HepG2 (cell line): ENCODE measurements around the gene KLHL12. TPM values are rescaled to one million over a fixed set of nuclear protein-coding genes. Genes with fewer than 3 reads are reported as not detected.

Experiments used
- ATAC-seq: fragments of 200-7000 bp; cut with Tn5 transposase; 3 replicates; pipeline ENCODE4 v1.9.1; 2020; ENCODE audit warnings: mild to moderate bottlenecking, moderate library complexity
- BruUV-seq: library from RNA; stranded (reverse); fragments of 400-500 nt; replicated peaks from 2 replicates; lab custom pipeline; 2021; lab: Mats Ljungman, UMichigan
- CTCF ChIA-PET: fragments of 300-600 bp; formaldehyde crosslinking; extraction: SDS; loops from one replicate; lab custom pipeline; 2021; ENCODE audit warnings: low total read pairs, inconsistent platforms, low intra/inter-chr PET ratio; lab: Yijun Ruan, JAX
- POLR2A ChIA-PET: fragments of 350-600 bp; sonication (Branson Sonifier 250); formaldehyde crosslinking; loops from one replicate; lab custom pipeline; 2020; ENCODE audit warnings: antibody characterized with exemption, inconsistent platforms; lab: Yijun Ruan, JAX
- DNase-seq: peaks from one replicate; pipeline ENCODE4 v3.0.0-alpha.2; 2015; ENCODE audit warnings: low spot score
- FAIRE-seq: peaks from 3 replicates; lab custom pipeline; 2011; peaks lifted over from hg19 to GRCh38; lab: Jason Lieb, UNC
- H2AFZ ChIP-seq: one replicate; pipeline ENCODE4 v1.6.1; 2011; ENCODE audit warnings: low read length, inconsistent platforms
- H3K27ac ChIP-seq: fragments of 300-600 bp; 3 replicates; pipeline ENCODE4 v1.8.0; 2011; ENCODE audit warnings: mixed run types, mild to moderate bottlenecking, mixed read lengths, low read length, inconsistent platforms; ENCODE audit not compliant: insufficient read depth; ENCODE audit errors: extremely low read length
- H3K27me3 ChIP-seq, 2 experiments: fragments of 200-600 bp in 1 of 2; 2 replicates in 1 of 2; 3 replicates in 1 of 2; pipeline versions ENCODE4 v1.6.0 to v1.8.0; 2011; ENCODE audit warnings: low read length in 2 of 2, mild to moderate bottlenecking in 2 of 2, moderate library complexity in 2 of 2, inconsistent platforms in 1 of 2; ENCODE audit not compliant: insufficient read depth in 2 of 2, control insufficient read depth in 1 of 2
- H3K36me3 ChIP-seq, 2 experiments: fragments of 200-600 bp in 1 of 2; replicated peaks in 1 of 2; 2 replicates in 1 of 2; 3 replicates in 1 of 2; pipeline versions ENCODE4 v1.5.1 to v1.8.0; 2011; ENCODE audit warnings: low read length in 2 of 2, inconsistent platforms in 1 of 2; ENCODE audit not compliant: insufficient read depth in 2 of 2, control insufficient read depth in 1 of 2
- H3K4me1 ChIP-seq: 2 replicates; pipeline ENCODE4 v1.5.1; 2012; ENCODE audit warnings: low read length, inconsistent platforms; ENCODE audit not compliant: insufficient read depth
- H3K4me2 ChIP-seq: 2 replicates; pipeline ENCODE4 v1.6.0; 2011; ENCODE audit warnings: low read depth, low read length, inconsistent platforms
- H3K4me3 ChIP-seq, 3 experiments: fragments of 200-600 bp in 1 of 3; sonication (generic), shearing (Covaris generic) in 1 of 3; replicated peaks in 1 of 3; 2 replicates each; pipeline ENCODE4 v1.5.1; 2011 to 2016; ENCODE audit warnings: low read length in 3 of 3, inconsistent platforms in 2 of 3, low read depth in 2 of 3, mild to moderate bottlenecking in 2 of 3, control low read depth in 1 of 3, mixed read lengths in 1 of 3; ENCODE audit not compliant: insufficient read depth in 1 of 3
- H3K79me2 ChIP-seq: one replicate; pipeline ENCODE4 v1.6.1; 2011; ENCODE audit warnings: low read length, inconsistent platforms; ENCODE audit not compliant: insufficient read depth
- H3K9ac ChIP-seq: 2 replicates; pipeline ENCODE4 v1.6.0; 2011; ENCODE audit warnings: mild to moderate bottlenecking, low read depth, low read length, inconsistent platforms; ENCODE audit not compliant: insufficient read depth
- H3K9me3 ChIP-seq: 2 replicates; pipeline ENCODE4 v1.5.1; 2012; ENCODE audit warnings: mild to moderate bottlenecking, low read length
- H4K20me1 ChIP-seq: 2 replicates; pipeline ENCODE4 v1.6.0; 2011; ENCODE audit warnings: inconsistent platforms, mild to moderate bottlenecking, low read length, moderate library complexity; ENCODE audit not compliant: insufficient read depth
- ADNP ChIP-seq: sonication (generic); formaldehyde crosslinking; IDR thresholded peaks from 2 replicates; pipeline ENCODE4 v1.4.0; 2020; ENCODE audit warnings: missing genetic modification reagents
- HMG20B ChIP-seq: conservative IDR thresholded peaks from 2 replicates; pipeline ENCODE4 v1.6.1; 2016; ENCODE audit warnings: missing genetic modification reagents, missing compliant biosample characterization
- HOXA5 ChIP-seq: sonication (generic); formaldehyde crosslinking; IDR thresholded peaks from 2 replicates; pipeline ENCODE4 v1.4.0; 2020; ENCODE audit warnings: missing genetic modification reagents
- KAT7 ChIP-seq: IDR thresholded peaks from 2 replicates; pipeline ENCODE4 v1.6.1; 2018; ENCODE audit warnings: borderline replicate concordance, missing compliant biosample characterization
- MAFK ChIP-seq, 2 experiments: IDR thresholded peaks in 1 of 2; conservative IDR thresholded peaks in 1 of 2; 2 replicates each; pipeline ENCODE4 v1.6.1; 2011; ENCODE audit warnings: improper control_type of control experiment in 2 of 2, low read length in 2 of 2
- MBD4 ChIP-seq: IDR thresholded peaks from 2 replicates; pipeline ENCODE4 v1.6.1; 2012; ENCODE audit warnings: low read length, inconsistent platforms, borderline replicate concordance
- NFKB2 ChIP-seq: sonication (generic); formaldehyde crosslinking; IDR thresholded peaks from 2 replicates; pipeline ENCODE4 v1.4.0; 2020; ENCODE audit warnings: missing genetic modification reagents, borderline replicate concordance
- ZNF33A ChIP-seq: sonication (generic); formaldehyde crosslinking; IDR thresholded peaks from 2 replicates; pipeline ENCODE4 v1.5.1; 2020; ENCODE audit warnings: missing genetic modification reagents, mild to moderate bottlenecking, moderate library complexity, borderline replicate concordance
- ZNF44 ChIP-seq: sonication (generic); formaldehyde crosslinking; IDR thresholded peaks from 2 replicates; pipeline ENCODE4 v1.5.1; 2020; ENCODE audit warnings: mild to moderate bottlenecking, missing genetic modification reagents
- ZNF556 ChIP-seq: sonication (generic); formaldehyde crosslinking; IDR thresholded peaks from 2 replicates; pipeline ENCODE4 v1.4.0; 2020; ENCODE audit warnings: mild to moderate bottlenecking, missing genetic modification reagents, borderline replicate concordance
- ZNF768 ChIP-seq: sonication (generic); formaldehyde crosslinking; IDR thresholded peaks from 2 replicates; pipeline ENCODE4 v1.4.0; 2020; ENCODE audit warnings: missing genetic modification reagents
- WGBS: methylation state at CpG from one replicate; pipeline ENCODE4 v1.1.6; 2017; ENCODE audit warnings: low lambda C conversion rate; 5-methylcytosine and 5-hydroxymethylcytosine counted together
- in situ Hi-C: cut with HindIII; loops from 2 replicates; pipeline ENCODE4 v1.10.0; 2017; ENCODE audit warnings: low pct_unique_long_range_greater_than_20kb; ENCODE audit not compliant: extremely low pct_ligation_motif_present
- intact Hi-C: fragments of 100-400 bp; cut with micrococcal nuclease; formaldehyde crosslinking; loops from one replicate; pipeline ENCODE4 v1.10.0; 2022; ENCODE audit not compliant: unreplicated experiment
- polyA plus RNA-seq, 8 experiments: library from polyadenylated mRNA; depleted of rRNA in 3 of 8; stranded (reverse) in 7 of 8; unstranded in 1 of 8; fragments of >200 nt; fragmentation: Illumina TruSeq in 4 of 8; extraction: Trizol in 4 of 8; gene quantifications; 2 replicates each; pipeline versions ENCODE4 v1.2.1 to v1.2.3, GENCODE V29; 2011 to 2016; ENCODE audit warnings: low read depth in 4 of 8, missing spikeins in 1 of 8, mixed read lengths in 1 of 8; ENCODE audit not compliant: insufficient read depth in 1 of 8
- total RNA-seq, 5 experiments: library from RNA; depleted of rRNA; stranded (reverse); fragments of >200 nt; fragmentation: Illumina TruSeq; extraction: Trizol; gene quantifications; 2 replicates each; pipeline ENCODE4 v1.2.3, GENCODE V29; 2016; ENCODE audit warnings: low read depth in 1 of 5
- TF ChIP-seq, protein P1 (sequence below): sonication (generic); formaldehyde crosslinking; IDR thresholded peaks from 2 replicates; pipeline ENCODE4 v1.4.0; 2020; ENCODE audit warnings: mild to moderate bottlenecking, missing genetic modification reagents
- TF ChIP-seq, protein P2 (sequence below): sonication (generic); formaldehyde crosslinking; IDR thresholded peaks from 2 replicates; pipeline ENCODE4 v1.9.0; 2021; ENCODE audit warnings: mild to moderate bottlenecking, missing genetic modification reagents
- TF ChIP-seq, protein P3 (sequence below): sonication (generic); formaldehyde crosslinking; IDR thresholded peaks from 2 replicates; pipeline ENCODE4 v1.8.0; 2022; ENCODE audit warnings: missing genetic modification reagents, mild to moderate bottlenecking, moderate library complexity, borderline replicate concordance

KLHL12 gene
- total and polyA plus RNA-seq, 2 of the 13 experiments (the other 11 are each of a cell fraction or from before 2014, with no cell fraction given) = 19.2 to 25.2 TPM

DNA sequence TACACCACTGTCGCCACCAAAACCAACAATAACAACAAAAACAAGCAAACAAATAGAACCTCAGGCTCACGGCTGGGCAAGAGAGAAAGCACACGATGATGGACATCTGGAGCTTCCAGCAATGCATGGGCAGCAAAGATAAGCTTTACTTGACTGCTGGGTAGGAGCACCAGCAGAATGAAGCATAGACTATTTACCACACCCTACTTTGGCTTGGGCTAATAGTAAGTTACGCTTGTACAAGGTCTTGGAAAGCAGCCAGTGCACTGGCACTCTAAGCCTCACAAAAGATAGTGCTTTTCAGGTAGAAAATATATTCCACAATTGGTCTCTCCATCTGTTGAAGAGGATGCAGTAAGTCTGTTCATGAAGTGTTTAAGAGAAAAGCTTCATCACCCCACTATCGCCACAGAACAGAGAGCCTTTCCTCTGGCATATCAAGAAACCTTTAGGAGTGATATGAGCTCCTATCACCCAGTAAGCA is 17.4 kb upstream of the KLHL12 start:
- Histone ChIP-seq H3K79me2 (no peaks in the 10 kb centered on the region), H3K4me2 (no peak overlapping the region), H3K36me3 (peaks cover 25 to 71% of the 10 kb centered on the region in 2 experiments; a peak in 4 of 5 replicates), H3K9ac (no peak overlapping the region), H3K4me1 (no peaks in the 10 kb centered on the region), H3K4me3 (no peak overlapping the region), H3K27me3 (no peaks in the 10 kb centered on the region), H2AFZ (no peak overlapping the region), H3K27ac (no peak overlapping the region), H4K20me1 (no peaks in the 10 kb centered on the region), H3K9me3 (no peaks in the 10 kb centered on the region)
- ChIA-PET POLR2A (no interaction called here), CTCF (no interaction called here)
- 99% methylated on average over 5 of the region's 5 CpGs for WGBS
- ATAC-seq = no peak
- in situ Hi-C loops (no loop called here), intact Hi-C loops (no loop called here)
- FAIRE-seq = no peak
- BruUV-seq = no TSS peak
- no peak for DNase-seq
- TF ChIP-seq NFKB2 (CRISPR knock-in tag) = no peak
- no peak for TF ChIP-seq HOXA5 (CRISPR knock-in tag)
- no peak for TF ChIP-seq KAT7 (CRISPR knock-in tag)
- TF ChIP-seq MAFK (conservative IDR thresholded peaks at IDR 0.05 in 1 of 2, IDR thresholded peaks at IDR 0.05 in 1 of 2; ENCODE audit: low read length in 2 of 2) = no peak
- TF ChIP-seq ZNF768 = no peak
- TF ChIP-seq, protein P1, sequence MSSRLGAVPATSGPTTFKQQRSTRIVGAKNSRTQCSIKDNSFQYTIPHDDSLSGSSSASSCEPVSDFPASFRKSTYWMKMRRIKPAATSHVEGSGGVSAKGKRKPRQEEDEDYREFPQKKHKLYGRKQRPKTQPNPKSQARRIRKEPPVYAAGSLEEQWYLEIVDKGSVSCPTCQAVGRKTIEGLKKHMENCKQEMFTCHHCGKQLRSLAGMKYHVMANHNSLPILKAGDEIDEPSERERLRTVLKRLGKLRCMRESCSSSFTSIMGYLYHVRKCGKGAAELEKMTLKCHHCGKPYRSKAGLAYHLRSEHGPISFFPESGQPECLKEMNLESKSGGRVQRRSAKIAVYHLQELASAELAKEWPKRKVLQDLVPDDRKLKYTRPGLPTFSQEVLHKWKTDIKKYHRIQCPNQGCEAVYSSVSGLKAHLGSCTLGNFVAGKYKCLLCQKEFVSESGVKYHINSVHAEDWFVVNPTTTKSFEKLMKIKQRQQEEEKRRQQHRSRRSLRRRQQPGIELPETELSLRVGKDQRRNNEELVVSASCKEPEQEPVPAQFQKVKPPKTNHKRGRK (CRISPR knock-in tag) = no peak
- TF ChIP-seq ADNP (CRISPR knock-in tag) = no peak
- TF ChIP-seq ZNF44 (CRISPR knock-in tag) = no peak
- no peak for TF ChIP-seq MBD4
- TF ChIP-seq, protein P2, sequence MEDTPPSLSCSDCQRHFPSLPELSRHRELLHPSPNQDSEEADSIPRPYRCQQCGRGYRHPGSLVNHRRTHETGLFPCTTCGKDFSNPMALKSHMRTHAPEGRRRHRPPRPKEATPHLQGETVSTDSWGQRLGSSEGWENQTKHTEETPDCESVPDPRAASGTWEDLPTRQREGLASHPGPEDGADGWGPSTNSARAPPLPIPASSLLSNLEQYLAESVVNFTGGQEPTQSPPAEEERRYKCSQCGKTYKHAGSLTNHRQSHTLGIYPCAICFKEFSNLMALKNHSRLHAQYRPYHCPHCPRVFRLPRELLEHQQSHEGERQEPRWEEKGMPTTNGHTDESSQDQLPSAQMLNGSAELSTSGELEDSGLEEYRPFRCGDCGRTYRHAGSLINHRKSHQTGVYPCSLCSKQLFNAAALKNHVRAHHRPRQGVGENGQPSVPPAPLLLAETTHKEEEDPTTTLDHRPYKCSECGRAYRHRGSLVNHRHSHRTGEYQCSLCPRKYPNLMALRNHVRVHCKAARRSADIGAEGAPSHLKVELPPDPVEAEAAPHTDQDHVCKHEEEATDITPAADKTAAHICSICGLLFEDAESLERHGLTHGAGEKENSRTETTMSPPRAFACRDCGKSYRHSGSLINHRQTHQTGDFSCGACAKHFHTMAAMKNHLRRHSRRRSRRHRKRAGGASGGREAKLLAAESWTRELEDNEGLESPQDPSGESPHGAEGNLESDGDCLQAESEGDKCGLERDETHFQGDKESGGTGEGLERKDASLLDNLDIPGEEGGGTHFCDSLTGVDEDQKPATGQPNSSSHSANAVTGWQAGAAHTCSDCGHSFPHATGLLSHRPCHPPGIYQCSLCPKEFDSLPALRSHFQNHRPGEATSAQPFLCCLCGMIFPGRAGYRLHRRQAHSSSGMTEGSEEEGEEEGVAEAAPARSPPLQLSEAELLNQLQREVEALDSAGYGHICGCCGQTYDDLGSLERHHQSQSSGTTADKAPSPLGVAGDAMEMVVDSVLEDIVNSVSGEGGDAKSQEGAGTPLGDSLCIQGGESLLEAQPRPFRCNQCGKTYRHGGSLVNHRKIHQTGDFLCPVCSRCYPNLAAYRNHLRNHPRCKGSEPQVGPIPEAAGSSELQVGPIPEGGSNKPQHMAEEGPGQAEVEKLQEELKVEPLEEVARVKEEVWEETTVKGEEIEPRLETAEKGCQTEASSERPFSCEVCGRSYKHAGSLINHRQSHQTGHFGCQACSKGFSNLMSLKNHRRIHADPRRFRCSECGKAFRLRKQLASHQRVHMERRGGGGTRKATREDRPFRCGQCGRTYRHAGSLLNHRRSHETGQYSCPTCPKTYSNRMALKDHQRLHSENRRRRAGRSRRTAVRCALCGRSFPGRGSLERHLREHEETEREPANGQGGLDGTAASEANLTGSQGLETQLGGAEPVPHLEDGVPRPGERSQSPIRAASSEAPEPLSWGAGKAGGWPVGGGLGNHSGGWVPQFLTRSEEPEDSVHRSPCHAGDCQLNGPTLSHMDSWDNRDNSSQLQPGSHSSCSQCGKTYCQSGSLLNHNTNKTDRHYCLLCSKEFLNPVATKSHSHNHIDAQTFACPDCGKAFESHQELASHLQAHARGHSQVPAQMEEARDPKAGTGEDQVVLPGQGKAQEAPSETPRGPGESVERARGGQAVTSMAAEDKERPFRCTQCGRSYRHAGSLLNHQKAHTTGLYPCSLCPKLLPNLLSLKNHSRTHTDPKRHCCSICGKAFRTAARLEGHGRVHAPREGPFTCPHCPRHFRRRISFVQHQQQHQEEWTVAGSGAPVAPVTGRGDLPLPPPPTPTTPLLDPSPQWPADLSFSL = no peak
- TF ChIP-seq ZNF33A (CRISPR knock-in tag) = no peak
- no peak for TF ChIP-seq HMG20B (CRISPR knock-in tag)
- TF ChIP-seq, protein P3, sequence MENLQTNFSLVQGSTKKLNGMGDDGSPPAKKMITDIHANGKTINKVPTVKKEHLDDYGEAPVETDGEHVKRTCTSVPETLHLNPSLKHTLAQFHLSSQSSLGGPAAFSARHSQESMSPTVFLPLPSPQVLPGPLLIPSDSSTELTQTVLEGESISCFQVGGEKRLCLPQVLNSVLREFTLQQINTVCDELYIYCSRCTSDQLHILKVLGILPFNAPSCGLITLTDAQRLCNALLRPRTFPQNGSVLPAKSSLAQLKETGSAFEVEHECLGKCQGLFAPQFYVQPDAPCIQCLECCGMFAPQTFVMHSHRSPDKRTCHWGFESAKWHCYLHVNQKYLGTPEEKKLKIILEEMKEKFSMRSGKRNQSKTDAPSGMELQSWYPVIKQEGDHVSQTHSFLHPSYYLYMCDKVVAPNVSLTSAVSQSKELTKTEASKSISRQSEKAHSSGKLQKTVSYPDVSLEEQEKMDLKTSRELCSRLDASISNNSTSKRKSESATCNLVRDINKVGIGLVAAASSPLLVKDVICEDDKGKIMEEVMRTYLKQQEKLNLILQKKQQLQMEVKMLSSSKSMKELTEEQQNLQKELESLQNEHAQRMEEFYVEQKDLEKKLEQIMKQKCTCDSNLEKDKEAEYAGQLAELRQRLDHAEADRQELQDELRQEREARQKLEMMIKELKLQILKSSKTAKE (CRISPR knock-in tag) = no peak
- TF ChIP-seq ZNF556 (CRISPR knock-in tag) = no peak
